Panc1 (cell line): ENCODE results near the gene SHC1. TPM values are rescaled to one million over a fixed set of nuclear protein-coding genes. Genes with fewer than 3 reads are reported as not detected.

Experiments used
- ATAC-seq: fragments of 200-7000 bp; cut with Tn5 transposase; 2 replicates; pipeline ENCODE4 v1.9.1; 2020; ENCODE audit warnings: mild to moderate bottlenecking, moderate library complexity
- BruUV-seq: library from RNA; stranded (reverse); fragments of 400-500 nt; replicated peaks from 2 replicates; lab custom pipeline; 2021; lab: Mats Ljungman, UMichigan
- CTCF ChIA-PET: fragments of 300-600 bp; sonication (Branson Sonifier 250); formaldehyde crosslinking; loops from one replicate; lab custom pipeline; 2022; ENCODE audit warnings: antibody characterized with exemption; lab: Charles Lee
- POLR2A ChIA-PET: fragments of 300-600 bp; sonication (Branson Sonifier 250); formaldehyde crosslinking; loops from one replicate; lab custom pipeline; 2022; ENCODE audit warnings: antibody characterized with exemption; lab: Charles Lee
- DNase-seq: peaks from one replicate; pipeline ENCODE4 v3.0.0-alpha.2; 2010; ENCODE audit warnings: low read depth, low spot score
- H3K27ac ChIP-seq: 2 replicates; pipeline ENCODE4 v1.5.1; 2011; ENCODE audit warnings: mild to moderate bottlenecking, low read length, inconsistent platforms
- H3K27me3 ChIP-seq: fragments of 200-500 bp; sonication (Bioruptor generic); 2 replicates; pipeline ENCODE4 v1.6.0; 2014; ENCODE audit warnings: low read length, inconsistent platforms; ENCODE audit not compliant: control insufficient read depth, insufficient read depth
- H3K36me3 ChIP-seq: fragments of 200-500 bp; sonication (Bioruptor generic); 2 replicates; pipeline ENCODE4 v1.5.1; 2014; ENCODE audit warnings: inconsistent platforms, mild to moderate bottlenecking, low read length, moderate library complexity; ENCODE audit not compliant: control insufficient read depth, insufficient read depth
- H3K4me1 ChIP-seq: 2 replicates; pipeline ENCODE4 v1.5.1; 2011; ENCODE audit warnings: inconsistent platforms, mild to moderate bottlenecking, low read length, moderate library complexity; ENCODE audit not compliant: control insufficient read depth, insufficient read depth
- H3K4me3 ChIP-seq, 2 experiments: 2 replicates each; pipeline ENCODE4 v1.5.1; 2011 to 2012; ENCODE audit warnings: low read depth in 2 of 2, low read length in 2 of 2, mild to moderate bottlenecking in 2 of 2, inconsistent platforms in 1 of 2, moderate library complexity in 1 of 2
- H3K9me3 ChIP-seq: fragments of 200-500 bp; sonication (Bioruptor generic); 2 replicates; pipeline ENCODE4 v1.5.1; 2014; ENCODE audit warnings: low read depth, mild to moderate bottlenecking, inconsistent platforms, low read length, moderate library complexity; ENCODE audit not compliant: control insufficient read depth, insufficient read depth
- POLR2AphosphoS5 ChIP-seq: IDR thresholded peaks from 2 replicates; pipeline ENCODE4 v1.6.1; 2012; ENCODE audit warnings: mild to moderate bottlenecking, low read depth, low read length, moderate library complexity
- SIN3A ChIP-seq: IDR thresholded peaks from 2 replicates; pipeline ENCODE4 v1.6.1; 2012; ENCODE audit warnings: low read depth, mild to moderate bottlenecking, low read length, moderate library complexity, borderline replicate concordance; ENCODE audit not compliant: insufficient read depth
- TCF7L2 ChIP-seq: IDR thresholded peaks from 2 replicates; pipeline ENCODE4 v1.6.1; 2011; ENCODE audit warnings: mild to moderate bottlenecking, low read depth, low read length, inconsistent platforms
- in situ Hi-C: cut with HindIII; loops from 2 replicates; pipeline ENCODE4 v1.10.0; 2016; ENCODE audit warnings: low sequenced_read_pairs, low pct_unique_long_range_greater_than_20kb
- intact Hi-C: fragments of 100-400 bp; cut with micrococcal nuclease; formaldehyde crosslinking; loops from one replicate; pipeline ENCODE4 v1.10.0; 2022; ENCODE audit not compliant: unreplicated experiment
- total RNA-seq: library from RNA; stranded (reverse); gene quantifications from one replicate; pipeline ENCODE4 v1.2.1, GENCODE V29; 2021; ENCODE audit not compliant: unreplicated experiment
- TF ChIP-seq, protein P1 (sequence below): fragments of 450-650 bp; IDR thresholded peaks from 2 replicates; pipeline ENCODE4 v1.5.1; 2017; ENCODE audit warnings: mild to moderate bottlenecking
- TF ChIP-seq, protein P2 (sequence below), 2 experiments: IDR thresholded peaks; 2 replicates each; pipeline ENCODE4 v1.6.1; 2011 to 2012; ENCODE audit warnings: low read depth in 2 of 2, control low read depth in 1 of 2, low read length in 1 of 2, mild to moderate bottlenecking in 1 of 2, moderate library complexity in 1 of 2; ENCODE audit not compliant: insufficient read depth in 1 of 2

The SHC1 gene
- total RNA-seq, 1 experiment from 2014 or later, result 373 TPM

DNA sequence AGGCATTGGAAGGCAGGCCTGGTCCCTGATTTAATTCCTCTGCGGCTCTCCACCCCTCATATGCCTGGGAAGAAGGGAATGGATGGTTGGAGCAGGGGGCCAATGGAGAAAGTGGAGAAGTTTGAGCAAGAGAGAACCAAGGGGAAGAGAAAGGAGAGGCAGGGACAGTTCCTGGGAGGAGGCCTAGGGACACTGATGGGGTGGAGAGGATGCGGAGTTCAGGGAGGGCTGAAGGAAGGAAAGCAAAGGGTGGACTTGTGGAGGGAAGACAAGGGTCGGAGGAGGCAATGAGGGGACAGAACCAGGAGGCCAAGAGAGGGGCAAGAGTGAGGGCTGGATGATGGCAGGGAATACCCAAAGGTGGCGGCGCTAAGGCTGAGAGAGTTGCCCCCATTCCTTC is 39.2 kb upstream of the SHC1 start:
- H3K4me3 ChIP-seq, result no peak overlapping the region
- no peaks in the 10 kb centered on the region for H3K9me3 ChIP-seq
- no peak for TF ChIP-seq SIN3A
- no peak for TF ChIP-seq TCF7L2
- DNase-seq, result no peak
- CTCF ChIA-PET, result no interaction called here
- BruUV-seq, result no TSS peak
- H3K36me3 ChIP-seq, result 0 out of 2 replicates have a peak, but pooled peaks cover 4% of the 10 kb centered on the region
- H3K27me3 ChIP-seq, result no peaks in the 10 kb centered on the region
- POLR2A ChIA-PET, result no interaction called here
- H3K27ac ChIP-seq, result no peak overlapping the region
- in situ Hi-C loops, result no loop called here
- no peak for ATAC-seq
- peaks cover 49% of the 10 kb centered on the region for H3K4me1 ChIP-seq
- intact Hi-C loops, result no loop called here

DNA sequence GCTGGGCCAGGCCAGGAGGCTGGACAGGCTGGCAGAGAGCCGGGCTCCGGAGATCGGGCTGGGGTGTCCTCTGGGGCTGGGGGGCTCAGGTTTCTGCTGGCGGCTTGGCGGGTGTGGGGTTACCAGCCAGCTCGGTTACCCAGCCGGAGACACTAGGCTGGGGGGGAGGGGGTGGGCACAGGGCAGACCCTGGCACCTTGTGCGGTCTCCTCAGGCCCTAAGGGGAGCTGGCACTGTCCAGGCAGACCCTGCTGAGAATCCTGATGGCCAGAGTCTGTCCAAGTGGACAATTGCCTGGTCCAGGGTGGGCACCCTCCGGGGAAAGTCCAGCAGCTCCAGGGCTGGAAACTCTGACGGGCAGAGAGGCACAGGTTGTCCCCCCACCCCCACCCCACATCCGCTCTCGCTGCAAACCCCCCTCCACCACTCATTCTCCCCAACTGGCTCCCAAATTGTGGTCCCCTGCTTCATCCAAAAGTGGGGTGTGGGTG is 38.7 kb upstream of the SHC1 start:
- Histone ChIP-seq H3K4me3 (no peak overlapping the region), H3K4me1 (peaks cover 54% of the 10 kb centered on the region)
- CTCF ChIA-PET, result no interaction called here

More for the DNA sequence above, 38.7 kb upstream of the SHC1 start:
- POLR2A ChIA-PET, result interaction anchor here (0.6 kb wide), 1 partner anchor 55 kb away, joined by 8 read pairs; no protein-coding TSS in a partner anchor
- no peak overlapping the region for H3K27ac ChIP-seq
- H3K27me3 ChIP-seq, result no peaks in the 10 kb centered on the region
- TF ChIP-seq SIN3A, result no peak
- TF ChIP-seq, protein P1, sequence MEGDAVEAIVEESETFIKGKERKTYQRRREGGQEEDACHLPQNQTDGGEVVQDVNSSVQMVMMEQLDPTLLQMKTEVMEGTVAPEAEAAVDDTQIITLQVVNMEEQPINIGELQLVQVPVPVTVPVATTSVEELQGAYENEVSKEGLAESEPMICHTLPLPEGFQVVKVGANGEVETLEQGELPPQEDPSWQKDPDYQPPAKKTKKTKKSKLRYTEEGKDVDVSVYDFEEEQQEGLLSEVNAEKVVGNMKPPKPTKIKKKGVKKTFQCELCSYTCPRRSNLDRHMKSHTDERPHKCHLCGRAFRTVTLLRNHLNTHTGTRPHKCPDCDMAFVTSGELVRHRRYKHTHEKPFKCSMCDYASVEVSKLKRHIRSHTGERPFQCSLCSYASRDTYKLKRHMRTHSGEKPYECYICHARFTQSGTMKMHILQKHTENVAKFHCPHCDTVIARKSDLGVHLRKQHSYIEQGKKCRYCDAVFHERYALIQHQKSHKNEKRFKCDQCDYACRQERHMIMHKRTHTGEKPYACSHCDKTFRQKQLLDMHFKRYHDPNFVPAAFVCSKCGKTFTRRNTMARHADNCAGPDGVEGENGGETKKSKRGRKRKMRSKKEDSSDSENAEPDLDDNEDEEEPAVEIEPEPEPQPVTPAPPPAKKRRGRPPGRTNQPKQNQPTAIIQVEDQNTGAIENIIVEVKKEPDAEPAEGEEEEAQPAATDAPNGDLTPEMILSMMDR, result no peak
- no peak for TF ChIP-seq TCF7L2
- TF ChIP-seq, protein P2, sequence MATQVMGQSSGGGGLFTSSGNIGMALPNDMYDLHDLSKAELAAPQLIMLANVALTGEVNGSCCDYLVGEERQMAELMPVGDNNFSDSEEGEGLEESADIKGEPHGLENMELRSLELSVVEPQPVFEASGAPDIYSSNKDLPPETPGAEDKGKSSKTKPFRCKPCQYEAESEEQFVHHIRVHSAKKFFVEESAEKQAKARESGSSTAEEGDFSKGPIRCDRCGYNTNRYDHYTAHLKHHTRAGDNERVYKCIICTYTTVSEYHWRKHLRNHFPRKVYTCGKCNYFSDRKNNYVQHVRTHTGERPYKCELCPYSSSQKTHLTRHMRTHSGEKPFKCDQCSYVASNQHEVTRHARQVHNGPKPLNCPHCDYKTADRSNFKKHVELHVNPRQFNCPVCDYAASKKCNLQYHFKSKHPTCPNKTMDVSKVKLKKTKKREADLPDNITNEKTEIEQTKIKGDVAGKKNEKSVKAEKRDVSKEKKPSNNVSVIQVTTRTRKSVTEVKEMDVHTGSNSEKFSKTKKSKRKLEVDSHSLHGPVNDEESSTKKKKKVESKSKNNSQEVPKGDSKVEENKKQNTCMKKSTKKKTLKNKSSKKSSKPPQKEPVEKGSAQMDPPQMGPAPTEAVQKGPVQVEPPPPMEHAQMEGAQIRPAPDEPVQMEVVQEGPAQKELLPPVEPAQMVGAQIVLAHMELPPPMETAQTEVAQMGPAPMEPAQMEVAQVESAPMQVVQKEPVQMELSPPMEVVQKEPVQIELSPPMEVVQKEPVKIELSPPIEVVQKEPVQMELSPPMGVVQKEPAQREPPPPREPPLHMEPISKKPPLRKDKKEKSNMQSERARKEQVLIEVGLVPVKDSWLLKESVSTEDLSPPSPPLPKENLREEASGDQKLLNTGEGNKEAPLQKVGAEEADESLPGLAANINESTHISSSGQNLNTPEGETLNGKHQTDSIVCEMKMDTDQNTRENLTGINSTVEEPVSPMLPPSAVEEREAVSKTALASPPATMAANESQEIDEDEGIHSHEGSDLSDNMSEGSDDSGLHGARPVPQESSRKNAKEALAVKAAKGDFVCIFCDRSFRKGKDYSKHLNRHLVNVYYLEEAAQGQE (IDR thresholded peaks at IDR 0.05; ENCODE audit: insufficient read depth in 1 of 2, low read depth in 2 of 2, low read length in 1 of 2), result no peak
- TF ChIP-seq POLR2AphosphoS5, result no peak
- in situ Hi-C loops (no loop called here), intact Hi-C loops (no loop called here)
- H3K36me3 ChIP-seq, result 0 out of 2 replicates have a peak, but pooled peaks cover 2% of the 10 kb centered on the region
- DNase-seq (no peak), ATAC-seq (no peak)
- no peaks in the 10 kb centered on the region for H3K9me3 ChIP-seq
- no TSS peak for BruUV-seq
